Smooth muscle cell of trachea (primary cell): ENCODE results near the gene NUTM2B. TPM values are rescaled to one million over a fixed set of nuclear protein-coding genes. Genes with fewer than 3 reads are reported as not detected.

Experiments used
- total RNA-seq: library from RNA; depleted of rRNA; stranded (reverse); fragments of >200 nt; gene quantifications from 2 replicates; pipeline ENCODE4 v1.2.1, GENCODE V29; 2014

NUTM2B gene
- total RNA-seq: 0.15 and 1.2 TPM in 2 replicates

DNA sequence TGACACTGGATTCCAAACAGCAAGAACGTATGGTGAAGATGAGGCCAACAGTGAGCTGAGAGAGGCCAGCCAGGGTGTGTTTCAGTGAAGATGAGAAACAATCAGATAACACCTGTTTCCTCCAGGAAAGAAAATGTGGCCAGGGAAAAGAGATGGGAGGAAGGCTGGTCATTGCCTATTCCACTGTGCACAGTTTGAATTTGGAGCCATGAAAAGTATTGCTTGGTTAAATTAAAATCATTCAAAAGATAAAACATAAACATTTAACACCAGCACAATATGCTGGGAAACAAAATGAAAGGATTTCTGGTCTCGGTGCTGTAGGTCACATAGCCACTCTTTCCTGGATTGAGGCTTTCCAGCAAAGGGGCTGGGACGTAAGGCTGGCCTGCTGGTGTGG lies at the start of gene NUTM2B:
Gene NUTM2B, plus strand, starts transcription at position 301 of the 400 bp plus-strand sequence. CDS start 383 bp downstream, outside the sequence.

Other genes starting within 250 kb of the NUTM2B start
- gene EIF5AL1, start 190.7 kb upstream of the NUTM2B start, total RNA-seq: 0.17 and 0.58 TPM in 2 replicates
- not detected in 2 replicates for gene SFTPA2, start 142.8 kb upstream of the NUTM2B start, total RNA-seq
- gene SFTPA1, start 92.3 kb upstream of the NUTM2B start, total RNA-seq: not detected in 2 replicates
- 0.15 TPM in 1 of 2 replicates, not detected in the other for gene NUTM2E, start 123.5 kb downstream of the NUTM2B start, total RNA-seq
- not detected in 2 replicates for gene SFTPD, start 245.9 kb downstream of the NUTM2B start, total RNA-seq